ENCODE data around the gene TOLLIP. TPM values are rescaled to one million over a fixed set of nuclear protein-coding genes. Genes with fewer than 3 reads are reported as not detected.

TOLLIP gene
- total and polyA plus RNA-seq, 2 of the 8 experiments (the other 6 are each of a cell fraction or from before 2014, with no cell fraction given), result 23.7 to 34.7 TPM

DNA sequence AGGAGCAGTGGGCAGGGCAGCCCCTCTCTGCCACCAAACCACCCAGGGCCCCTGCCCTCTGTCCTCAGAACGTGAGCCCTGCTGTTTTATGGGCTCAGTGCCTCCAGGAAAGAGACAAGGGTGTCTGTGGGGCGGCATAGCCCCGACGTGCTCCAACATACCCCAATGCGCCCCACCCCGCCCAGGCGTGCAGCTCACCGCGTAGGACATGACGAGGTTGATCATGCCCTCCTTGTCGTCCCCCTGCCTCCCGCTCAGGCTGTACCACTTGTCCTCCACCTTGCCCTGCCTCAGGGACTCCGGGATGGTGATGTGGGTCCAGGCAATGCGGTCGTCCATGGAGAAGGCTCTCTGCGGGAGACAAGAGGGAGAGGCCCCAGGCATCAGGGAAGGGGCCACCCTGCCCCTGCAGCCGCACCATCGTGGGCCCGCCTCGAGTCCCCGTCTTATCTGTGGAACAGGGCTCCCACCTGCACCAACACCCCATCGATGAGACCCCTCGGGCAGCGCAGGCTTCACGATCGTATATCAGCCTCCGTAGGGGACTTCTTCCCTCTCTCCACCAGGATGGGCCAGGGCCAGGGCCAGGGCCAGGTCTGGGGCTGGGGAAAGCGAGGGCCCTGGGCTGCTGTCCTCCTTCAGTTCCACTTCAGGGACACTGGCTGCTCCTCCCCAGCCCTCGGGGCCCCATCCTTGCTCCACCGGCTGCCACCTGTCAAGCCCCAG, 20.8 kb downstream of the TOLLIP start (continued):
- TF ChIP-seq, protein P1, sequence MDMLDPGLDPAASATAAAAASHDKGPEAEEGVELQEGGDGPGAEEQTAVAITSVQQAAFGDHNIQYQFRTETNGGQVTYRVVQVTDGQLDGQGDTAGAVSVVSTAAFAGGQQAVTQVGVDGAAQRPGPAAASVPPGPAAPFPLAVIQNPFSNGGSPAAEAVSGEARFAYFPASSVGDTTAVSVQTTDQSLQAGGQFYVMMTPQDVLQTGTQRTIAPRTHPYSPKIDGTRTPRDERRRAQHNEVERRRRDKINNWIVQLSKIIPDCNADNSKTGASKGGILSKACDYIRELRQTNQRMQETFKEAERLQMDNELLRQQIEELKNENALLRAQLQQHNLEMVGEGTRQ (IDR thresholded peaks at IDR 0.05; ENCODE audit: low read length), result no peak
